HG02970 (cell line): ENCODE results near the gene NFILZ.
"Not testable (repeated sequence)": the region's sequence is repeated elsewhere in the genome, so short reads cannot be mapped to it uniquely, and the experiment has no call there.

ENCODE experiments used
- ATAC-seq: cut with Tn5 transposase; IDR thresholded peaks from one replicate; pipeline ENCODE4 v1.9.1; 2021; ENCODE audit warnings: mild to moderate bottlenecking, moderate library complexity, moderate number of reproducible peaks; ENCODE audit not compliant: unreplicated experiment, low FRiP score

Gene NFILZ

DNA sequence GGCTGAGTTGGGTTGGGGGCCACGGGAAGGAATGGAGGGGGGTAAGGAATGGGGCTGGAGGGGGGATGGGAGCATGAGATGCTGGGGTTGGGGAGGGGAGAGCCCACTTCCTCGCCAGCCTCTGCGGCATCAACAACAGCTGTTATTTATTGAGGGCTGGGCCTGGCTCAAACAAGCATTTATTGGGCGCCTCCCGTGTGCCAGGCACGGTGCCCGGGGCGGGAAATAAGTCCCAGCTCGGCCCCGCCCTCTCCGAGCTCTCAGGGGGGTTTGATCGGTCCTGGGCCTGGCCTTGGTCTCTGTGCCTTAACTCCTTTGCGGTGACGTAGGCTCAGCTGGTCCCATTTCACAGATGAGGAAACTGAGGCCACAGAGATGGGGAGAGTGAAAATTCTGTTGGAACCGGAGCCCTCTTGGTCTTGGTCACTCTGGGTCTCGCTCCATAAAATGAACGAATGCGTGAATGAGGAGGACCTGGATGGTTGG is 19.0 kb upstream of the NFILZ start:
- ATAC-seq: no peak

GRCh38 chr19:8611877-8612806 is 18.3 kb upstream of the NFILZ start:
- no peak for ATAC-seq

DNA sequence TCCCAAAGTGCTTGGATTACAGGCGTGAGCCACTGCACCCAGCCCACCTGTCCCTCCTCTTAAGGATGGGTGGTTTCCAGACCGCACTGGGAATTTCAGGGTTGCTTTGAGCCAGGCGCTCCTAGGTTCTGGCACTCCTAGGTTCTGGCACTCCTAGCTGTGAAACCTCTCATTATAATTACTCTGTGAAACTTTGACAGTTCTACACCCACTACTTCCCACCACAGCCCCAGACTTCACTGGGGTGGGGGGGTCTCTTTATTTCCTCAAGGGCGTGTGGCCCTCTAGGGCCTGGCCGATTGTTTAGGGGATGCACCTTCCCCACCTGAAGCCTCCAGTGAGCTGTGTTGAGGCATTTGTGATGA is 17.6 kb upstream of the NFILZ start:
- ATAC-seq: no peak

- ATAC-seq: no peak
Measured at GRCh38 chr19:8614455-8614854, 16.0 kb upstream of the NFILZ start.

GRCh38 chr19:8615024-8615423 is 15.4 kb upstream of the NFILZ start:
- no peak for ATAC-seq

DNA sequence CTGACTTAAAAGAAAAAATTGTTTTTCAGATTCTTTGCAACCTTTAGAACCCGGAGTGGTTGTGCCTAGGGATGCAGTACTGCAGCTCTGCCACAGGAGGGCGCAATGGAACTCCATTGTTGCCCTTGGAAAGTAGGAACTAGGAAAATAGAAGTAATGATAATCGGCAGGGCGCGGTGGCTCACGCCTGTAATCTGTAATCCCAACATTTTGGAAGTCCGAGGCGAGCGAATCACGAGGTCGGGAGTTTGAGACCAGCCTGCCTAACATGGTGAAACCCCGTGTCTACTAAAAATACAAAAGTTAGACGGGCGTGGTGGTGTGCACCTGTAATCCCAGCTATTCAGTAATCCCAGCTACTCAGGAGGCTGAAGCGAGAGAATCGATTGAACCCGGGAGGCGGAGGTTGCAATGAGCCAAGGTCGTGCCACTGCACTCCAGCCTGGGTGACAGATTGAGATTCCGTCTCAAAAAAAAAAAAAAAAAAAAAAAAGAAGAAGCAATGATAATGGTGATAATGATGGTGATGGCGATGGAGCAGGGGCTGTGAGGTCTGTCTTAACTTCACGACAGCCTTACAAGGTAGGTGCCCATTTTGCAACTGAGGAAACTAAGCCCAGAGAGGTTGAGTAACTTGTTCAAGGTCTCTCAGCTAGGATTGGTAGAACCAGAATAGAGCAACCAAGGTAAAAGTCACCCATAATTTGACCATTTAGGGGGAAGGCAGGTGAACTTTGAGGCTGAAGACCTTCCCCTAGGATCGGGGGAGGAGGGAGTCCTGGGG is 14.4 kb upstream of the NFILZ start:
- no peak for ATAC-seq

DNA sequence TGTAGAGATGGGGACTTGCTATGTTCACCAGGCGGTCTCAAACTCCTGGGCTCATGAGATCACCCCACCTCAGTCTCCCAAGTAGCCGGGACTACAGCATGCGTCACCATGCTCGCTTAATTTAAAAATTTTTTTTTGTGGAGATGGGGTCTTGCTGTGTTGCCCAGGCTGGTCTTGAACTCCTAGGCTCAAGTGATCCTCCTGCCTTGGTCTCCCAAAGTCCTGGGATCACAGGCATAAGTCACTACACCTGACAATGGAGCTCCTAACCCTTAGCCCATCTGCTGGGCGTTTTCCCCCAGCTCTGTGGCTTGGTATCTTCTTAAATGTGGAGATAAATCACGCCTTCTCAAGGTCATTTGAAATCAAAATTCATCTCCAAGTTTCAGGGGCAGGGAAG is 13.6 kb upstream of the NFILZ start:
- ATAC-seq: no peak

DNA sequence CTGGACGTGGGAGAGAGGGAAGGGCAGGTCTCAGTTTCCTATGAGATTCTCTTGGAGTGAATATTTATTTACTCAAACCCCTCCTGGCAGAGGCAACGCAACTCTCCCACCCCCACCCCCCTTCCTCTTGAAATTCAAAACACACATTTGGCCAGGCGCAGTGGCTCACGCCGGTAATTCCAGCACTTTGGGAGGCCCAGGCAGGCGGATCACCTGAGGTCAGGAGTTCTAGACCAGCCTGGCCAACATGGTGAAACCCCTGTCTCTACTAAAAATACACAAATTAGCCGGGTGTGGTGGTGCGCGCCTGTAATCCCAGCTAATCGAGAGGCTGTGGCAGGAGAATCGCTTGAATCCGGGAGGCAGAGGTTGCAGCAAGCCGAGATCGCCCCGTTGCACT is 13.1 kb upstream of the NFILZ start:
- not testable (repeated sequence) for ATAC-seq

- no peak for ATAC-seq
Measured at GRCh38 chr19:8617984-8618383, 12.4 kb upstream of the NFILZ start.

GRCh38 chr19:8618751-8619150 is 11.7 kb upstream of the NFILZ start:
- no peak for ATAC-seq

- ATAC-seq: not testable (repeated sequence)
Measured at GRCh38 chr19:8622886-8623285, 7.5 kb upstream of the NFILZ start.

- no peak for ATAC-seq
Measured at GRCh38 chr19:8626842-8627241, 3.6 kb upstream of the NFILZ start.

DNA sequence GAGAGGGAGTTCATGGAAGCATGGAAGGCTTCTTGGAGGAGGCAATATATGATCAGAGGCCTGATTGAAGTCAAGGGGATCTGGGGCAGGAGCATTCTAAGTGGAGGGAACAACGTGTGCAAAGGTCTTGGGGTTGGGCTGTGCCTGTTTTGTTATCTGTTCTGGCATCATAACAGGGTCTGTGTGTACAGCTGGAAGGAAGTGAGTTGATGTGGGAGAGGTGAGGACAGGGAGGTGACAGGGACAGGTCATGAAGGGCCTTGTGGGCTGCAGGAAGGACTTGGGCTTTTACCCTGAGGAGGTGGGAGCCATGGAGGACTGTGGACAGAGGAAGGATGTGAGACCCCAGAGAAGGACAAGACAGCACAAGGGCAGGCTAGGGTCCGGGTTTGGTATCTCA is 1.2 kb upstream of the NFILZ start:
- ATAC-seq: no peak

DNA sequence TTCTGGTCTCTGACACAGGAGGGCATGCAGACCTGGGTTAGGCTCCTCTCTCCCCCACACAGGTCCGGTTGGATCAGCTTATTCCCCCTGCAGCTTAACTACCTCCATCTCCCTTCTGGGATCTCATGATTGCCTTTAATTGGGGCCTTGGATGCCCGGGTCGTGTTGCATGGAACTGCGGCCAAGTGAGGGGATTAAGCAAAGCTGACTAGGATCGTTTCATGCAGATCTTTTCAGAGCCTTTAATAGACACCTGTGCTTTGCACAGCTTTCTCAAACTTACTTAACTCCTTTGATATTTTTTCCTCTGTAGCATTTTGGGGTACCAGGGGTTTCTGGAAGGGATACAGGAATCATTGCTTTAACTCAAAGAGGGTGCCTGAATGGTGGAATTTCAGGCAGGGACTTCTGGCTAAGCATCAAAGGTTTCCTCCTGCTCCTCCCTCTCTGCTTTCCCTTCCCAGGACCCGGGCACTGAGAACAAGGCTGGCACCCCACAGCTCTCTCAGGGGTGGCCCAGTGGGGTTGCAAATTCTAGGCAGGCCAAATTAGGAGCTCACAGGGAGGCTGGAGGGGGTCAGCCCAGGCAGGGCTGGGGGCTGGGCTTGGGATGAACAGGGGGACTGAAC is 477 bp downstream of the NFILZ start:
- ATAC-seq: no peak

GRCh38 chr19:8631425-8631819 is 989 bp downstream of the NFILZ start:
- ATAC-seq: no peak

- ATAC-seq: no peak
Measured at GRCh38 chr19:8635422-8635821, 5.0 kb downstream of the NFILZ start.

DNA sequence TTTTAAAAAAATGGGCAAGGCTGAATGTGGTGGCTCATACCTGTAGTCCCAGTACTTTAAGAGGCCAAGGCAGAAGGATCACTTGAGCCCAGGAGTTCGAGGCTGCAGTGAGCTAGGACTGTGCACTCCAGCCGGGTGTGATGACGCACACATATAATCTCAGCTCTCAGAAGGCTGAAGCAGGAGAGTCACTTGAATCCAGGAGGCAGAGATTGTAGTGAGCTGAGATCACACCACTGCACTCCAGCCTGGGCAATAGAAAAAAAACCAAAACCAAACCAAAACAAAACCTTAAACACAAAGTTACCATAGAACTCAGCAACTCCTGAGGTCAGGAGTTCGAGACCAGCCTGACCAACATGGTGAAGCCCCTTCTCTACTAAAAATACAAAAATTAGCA is 6.6 kb downstream of the NFILZ start:
- not testable (repeated sequence) for ATAC-seq

- ATAC-seq: no peak
Measured at GRCh38 chr19:8638078-8638619, 7.7 kb downstream of the NFILZ start.

DNA sequence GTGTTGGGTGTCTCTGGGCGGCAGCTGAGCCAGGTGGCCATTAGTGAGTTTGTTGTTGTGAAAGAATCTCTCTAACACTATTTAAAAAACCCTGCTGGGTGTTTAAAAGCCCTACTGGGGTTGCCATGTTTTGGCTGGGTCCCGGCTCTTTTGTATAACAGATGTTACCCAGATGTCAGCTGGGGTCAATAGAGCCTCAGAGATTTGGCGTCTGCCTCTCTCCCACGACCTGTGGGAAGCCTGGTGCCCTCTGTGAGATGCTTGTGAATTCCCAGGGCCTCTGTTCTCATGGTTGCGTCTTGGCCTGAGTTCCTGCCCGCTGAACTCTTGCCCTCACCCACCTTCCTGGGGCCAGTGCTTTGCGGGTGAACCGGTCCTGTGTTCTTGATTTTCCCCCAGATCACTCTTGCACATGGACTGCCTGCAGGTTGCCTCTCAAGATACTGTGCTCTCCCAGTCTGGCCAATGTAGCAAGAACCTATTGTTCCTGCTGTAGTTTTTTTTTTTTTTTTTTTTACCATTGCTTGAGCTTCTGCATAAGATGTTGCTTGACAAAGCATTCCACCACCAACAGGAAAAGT is 9.5 kb downstream of the NFILZ start:
- no peak for ATAC-seq

DNA sequence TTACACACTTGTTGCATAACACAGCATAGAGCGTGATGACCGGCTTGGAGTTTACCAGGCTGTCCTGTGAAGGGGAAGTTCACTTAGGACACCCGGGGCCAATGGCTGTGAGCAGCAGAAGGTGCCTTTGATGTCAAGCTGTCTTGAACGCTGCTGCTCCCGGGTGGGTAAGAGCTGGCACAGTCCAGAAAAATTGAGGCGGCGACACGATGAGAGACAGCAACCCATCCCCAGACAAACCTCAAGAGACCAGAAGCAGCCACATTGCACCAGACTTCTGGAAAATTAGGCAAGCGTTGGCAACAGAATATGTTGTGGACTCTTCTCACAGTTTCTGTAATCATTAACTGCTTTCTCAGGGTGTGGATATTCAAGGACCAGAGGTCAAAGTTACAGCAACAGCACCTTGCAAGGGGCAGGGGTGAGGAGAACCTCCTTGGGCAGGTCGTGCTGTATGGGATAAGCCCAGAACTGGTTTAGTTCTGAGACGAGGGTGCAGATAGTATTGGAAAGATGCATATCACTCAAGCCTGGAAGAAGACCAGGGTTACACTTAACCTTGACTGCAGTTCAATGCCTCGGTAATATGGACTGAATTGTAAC is 10.1 kb downstream of the NFILZ start:
- no peak for ATAC-seq
